K562 (cell line): Measurements from ENCODE around the gene GNAI3. TPM values are rescaled to one million over a fixed set of nuclear protein-coding genes. Genes with fewer than 3 reads are reported as not detected.

Experiments
- ATAC-seq: fragments of 200-7000 bp; cut with Tn5 transposase; 3 replicates; pipeline ENCODE4 v1.9.1; 2020; ENCODE audit warnings: moderate library complexity
- BruUV-seq: library from RNA; stranded (reverse); fragments of 400-500 nt; replicated peaks from 2 replicates; lab custom pipeline; 2021; lab: Mats Ljungman, UMichigan
- CTCF ChIA-PET: fragments of 300-600 bp; formaldehyde crosslinking; extraction: SDS; loops from one replicate; lab custom pipeline; 2021; ENCODE audit warnings: low intra/inter-chr PET ratio; lab: Yijun Ruan, JAX
- POLR2A ChIA-PET: fragments of 300-600, 350-650 bp; sonication (Branson Sonifier 250); formaldehyde crosslinking; extraction: SDS; loops from one replicate; lab custom pipeline; 2021; ENCODE audit warnings: antibody characterized with exemption, inconsistent platforms; lab: Yijun Ruan, JAX
- DNase-seq, 4 experiments: peaks; one replicate each; pipeline versions ENCODE4 v3.0.0 to v3.0.0-alpha.2; 2011 to 2018; ENCODE audit warnings: low spot score in 3 of 4, mixed read lengths in 3 of 4; ENCODE audit errors: extremely low read depth in 1 of 4
- FAIRE-seq: peaks from 2 replicates; lab custom pipeline; 2011; peaks lifted over from hg19 to GRCh38; lab: Jason Lieb, UNC
- H2AFZ ChIP-seq: 2 replicates; pipeline ENCODE4 v1.6.0; 2011; ENCODE audit warnings: low read depth, low read length, control low read depth, inconsistent platforms
- H3K27ac ChIP-seq: fragments of 200-600 bp; 3 replicates; pipeline ENCODE4 v1.8.0; 2011; ENCODE audit warnings: low read depth, mild to moderate bottlenecking, control low read depth, inconsistent platforms, low read length, moderate library complexity, mixed read lengths; ENCODE audit errors: extremely low read depth
- H3K27me3 ChIP-seq, 2 experiments: fragments of 300-600 bp in 1 of 2; 2 replicates in 1 of 2; 3 replicates in 1 of 2; pipeline versions ENCODE4 v1.6.0 to v1.8.0; 2011; ENCODE audit warnings: inconsistent platforms in 2 of 2, low read length in 2 of 2, mild to moderate bottlenecking in 1 of 2, mixed read lengths in 1 of 2, moderate library complexity in 1 of 2; ENCODE audit not compliant: control insufficient read depth in 2 of 2, insufficient read depth in 2 of 2
- H3K36me3 ChIP-seq: fragments of 300-600 bp; 3 replicates; pipeline ENCODE4 v1.8.0; 2011; ENCODE audit warnings: mild to moderate bottlenecking, low read length, inconsistent platforms; ENCODE audit not compliant: control insufficient read depth, insufficient read depth
- H3K4me1 ChIP-seq, 2 experiments: fragments of 200-600 bp in 1 of 2; replicated peaks in 1 of 2; 2 replicates in 1 of 2; 3 replicates in 1 of 2; pipeline versions ENCODE4 v1.5.1 to v1.8.0; 2011; ENCODE audit warnings: inconsistent platforms in 2 of 2, low read length in 2 of 2, mild to moderate bottlenecking in 1 of 2, mixed read lengths in 1 of 2, moderate library complexity in 1 of 2; ENCODE audit not compliant: control insufficient read depth in 2 of 2, insufficient read depth in 2 of 2
- H3K4me2 ChIP-seq: 2 replicates; pipeline ENCODE4 v1.6.1; 2011; ENCODE audit warnings: low read length, control low read depth, inconsistent platforms, mixed read lengths; ENCODE audit not compliant: insufficient read depth
- H3K4me3 ChIP-seq: fragments of 200-600 bp; sonication (generic), shearing (Covaris generic); 2 replicates; pipeline ENCODE4 v1.5.1; 2016; ENCODE audit warnings: control low read depth, inconsistent platforms
- H3K79me2 ChIP-seq: fragments of 200-600 bp; 3 replicates; pipeline ENCODE4 v1.8.0; 2011; ENCODE audit warnings: low read length, inconsistent platforms; ENCODE audit not compliant: control insufficient read depth, insufficient read depth
- H3K9ac ChIP-seq, 2 experiments: 2 replicates each; pipeline versions ENCODE4 v1.6.0 to v1.6.1; 2011; ENCODE audit warnings: low read depth in 2 of 2, low read length in 2 of 2, control low read depth in 1 of 2, inconsistent platforms in 1 of 2, mild to moderate bottlenecking in 1 of 2, mixed read lengths in 1 of 2; ENCODE audit not compliant: insufficient read depth in 1 of 2
- H3K9me1 ChIP-seq: one replicate; pipeline ENCODE4 v1.6.0; 2011; ENCODE audit warnings: inconsistent platforms, mild to moderate bottlenecking, low read length, moderate library complexity; ENCODE audit not compliant: control insufficient read depth, insufficient read depth
- H3K9me3 ChIP-seq: replicated peaks from 2 replicates; pipeline ENCODE4 v1.5.1; 2011; ENCODE audit warnings: low read depth, low read length, inconsistent platforms; ENCODE audit not compliant: control insufficient read depth, insufficient read depth
- H4K20me1 ChIP-seq: replicated peaks from 2 replicates; pipeline ENCODE4 v1.6.1; 2011; ENCODE audit warnings: low read length, inconsistent platforms, mixed read lengths; ENCODE audit not compliant: control insufficient read depth, insufficient read depth
- HNRNPLL ChIP-seq: fragments of 200-400 bp; formaldehyde crosslinking; IDR thresholded peaks from 2 replicates; pipeline ENCODE4 v1.6.1; 2017; ENCODE audit warnings: low read length, low read depth, mild to moderate bottlenecking; ENCODE audit not compliant: poor library complexity, severe bottlenecking
- ILF3 ChIP-seq: fragments of 450-650 bp; IDR thresholded peaks from 2 replicates; pipeline ENCODE4 v1.6.1; 2018; ENCODE audit warnings: antibody characterized with exemption, mild to moderate bottlenecking, moderate library complexity, borderline replicate concordance
- ILK ChIP-seq: fragments of 450-650 bp; IDR thresholded peaks from 2 replicates; pipeline ENCODE4 v1.6.1; 2016; ENCODE audit warnings: missing genetic modification characterization, low read depth, mild to moderate bottlenecking, missing compliant biosample characterization, moderate library complexity, borderline replicate concordance
- SFPQ ChIP-seq: fragments of 200-400 bp; formaldehyde crosslinking; IDR thresholded peaks from 2 replicates; pipeline ENCODE4 v1.6.1; 2017; ENCODE audit warnings: mild to moderate bottlenecking, low read depth, low read length, moderate library complexity
- TAF1 ChIP-seq: IDR thresholded peaks from 2 replicates; pipeline ENCODE4 v1.6.1; 2011; ENCODE audit warnings: mild to moderate bottlenecking, low read length, moderate library complexity; ENCODE audit not compliant: insufficient read depth, control insufficient read depth, severe bottlenecking; ENCODE audit errors: extremely low read depth
- TCF3 ChIP-seq: sonication (generic); formaldehyde crosslinking; IDR thresholded peaks from 2 replicates; pipeline ENCODE4 v1.4.0; 2020; ENCODE audit warnings: mild to moderate bottlenecking, missing genetic modification reagents
- WGBS: fragments of 100-300 bp; shearing (Covaris generic); methylation state at CpG from one replicate; pipeline ENCODE4 v1.1.6; 2016; ENCODE audit warnings: low coverage, mixed read lengths; ENCODE audit not compliant: insufficient coverage; ENCODE audit errors: missing lambda C conversion rate; 5-methylcytosine and 5-hydroxymethylcytosine counted together
- in situ Hi-C: fragments of 300-500 bp; cut with MboI; formaldehyde crosslinking; loops from 4 replicates; pipeline ENCODE4 v1.15.0; 2018; ENCODE audit warnings: inconsistent platforms, mixed read lengths
- intact Hi-C: fragments of 100-400 bp; cut with micrococcal nuclease; formaldehyde crosslinking; loops from 2 replicates; pipeline ENCODE4 v1.14.2; 2022
- polyA plus RNA-seq, 8 experiments: library from polyadenylated mRNA; depleted of rRNA in 4 of 8; stranded (reverse) in 5 of 8; unstranded in 3 of 8; fragments of >200 nt; fragmentation: Nextera tagmentation in 2 of 8; fragmentation: Illumina TruSeq in 1 of 8; extraction: Ambion mirVana in 2 of 8; extraction: Trizol in 1 of 8; gene quantifications; 2 replicates each; pipeline versions ENCODE4 v1.2.1 to v1.2.3, GENCODE V29; 2011 to 2014; ENCODE audit warnings: inconsistent platforms in 1 of 8, missing spikeins in 1 of 8
- total RNA-seq, 7 experiments: library from RNA; depleted of rRNA in 6 of 7; stranded (reverse); fragments of >200 nt in 6 of 7; fragmentation: Illumina TruSeq in 2 of 7; extraction: Trizol in 2 of 7; gene quantifications; 2 replicates each; pipeline versions ENCODE4 v1.2.1 to v1.2.3, GENCODE V29; 2011 to 2021; ENCODE audit warnings: low replicate concordance in 1 of 7

Gene GNAI3
- total and polyA plus RNA-seq, 9 of the 15 experiments (the other 6 are each of a cell fraction or from before 2014, with no cell fraction given), result 6.3 to 13.2 (median 8.9) TPM

DNA sequence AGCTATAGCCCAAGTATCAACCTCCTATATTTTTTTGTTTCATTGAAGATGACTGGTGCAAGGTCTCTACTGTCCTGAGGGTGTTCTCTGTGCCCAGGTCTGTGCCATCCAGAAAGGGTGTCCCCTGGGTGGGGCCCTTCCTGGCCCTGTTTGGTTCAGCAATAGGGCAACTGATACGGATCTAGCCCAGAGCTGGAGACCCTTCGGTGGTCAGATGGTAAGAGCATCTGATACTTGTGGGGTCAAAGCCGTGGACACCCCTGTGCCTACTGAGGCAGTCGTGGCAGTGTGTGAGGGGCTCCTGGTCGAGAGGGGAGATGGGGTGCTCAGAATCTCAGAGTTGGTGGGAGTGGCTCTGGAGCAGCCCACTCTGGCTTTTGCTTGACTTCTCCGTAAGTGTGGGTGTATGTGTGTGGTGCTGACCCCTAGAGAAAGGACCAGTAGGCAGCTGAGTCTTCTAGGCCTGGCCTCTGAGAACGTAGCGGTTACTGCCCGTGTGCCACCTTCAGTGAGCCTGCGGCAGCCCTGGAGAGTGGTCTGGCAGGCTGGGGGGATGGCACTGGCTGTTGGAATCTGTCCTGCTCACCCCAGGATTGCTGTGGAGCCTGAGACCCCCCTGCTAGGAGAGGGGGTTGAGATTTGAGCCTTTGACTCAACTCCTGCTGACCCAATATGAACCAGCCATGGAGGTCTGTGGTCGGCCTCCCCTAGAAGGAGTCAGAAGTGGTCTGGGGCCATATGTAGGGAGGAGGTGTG lies 73.9 kb downstream of the GNAI3 start (continued):
- TF ChIP-seq SFPQ, result no peak

- 57% methylated on average over 3 of the region's 3 CpGs for WGBS
- no peak overlapping the region for H3K4me3 ChIP-seq
- peak overlapping the region; percentile 31; the same call in 1 of the 2 replicates for H3K4me2 ChIP-seq
These were observed 74.5 kb downstream of the GNAI3 start for GRCh38 chr1:109622895-109623294.

More at GRCh38 chr1:109622895-109623294, 74.5 kb downstream of the GNAI3 start:
- Histone ChIP-seq H3K36me3 (peaks cover 21% of the 10 kb centered on the region; the same call in 2 of the 3 replicates), H3K9ac (peak overlapping the region in 1 of 2 experiments; percentile 61; a peak in 1 of 4 replicates), H2AFZ (no peak overlapping the region), H3K27ac (no peak overlapping the region), H3K9me1 (no peaks in the 10 kb centered on the region), H3K9me3 (no peaks in the 10 kb centered on the region), H3K79me2 (peaks cover 55% of the 10 kb centered on the region), H3K27me3 (no peaks in the 10 kb centered on the region), H3K4me1 (peaks cover 32 to 73% of the 10 kb centered on the region in 2 experiments), H4K20me1 (peaks cover 5% of the 10 kb centered on the region; the same call in 1 of the 2 replicates)
- intact Hi-C loops, result no loop called here
- BruUV-seq, result no TSS peak
- CTCF ChIA-PET, result no interaction called here
- POLR2A ChIA-PET, result interaction anchor here (1.0 to 1.9 kb wide), 2 partner anchors 13 to 74 kb away, joined by 5 to 6 read pairs; partner anchors contain the start of gene GNAI3
- in situ Hi-C loops, result loop anchor here (5.0 kb wide), 1 partner anchor 76 kb away; the partner anchor contains the start of gene GNAI3
- no peak for ATAC-seq
- DNase-seq, result peak in 1 of 4 experiments; percentile 51
- peak; percentile 49 for FAIRE-seq
- TF ChIP-seq ILK (tag) (no peak), TCF3 (peak; percentile 67), HNRNPLL (peak; percentile 7), ILF3 (no peak), TAF1 (no peak)
